Astrocyte (in vitro differentiated cells and primary cell): ENCODE data around the gene PDE3A.

Experiments
- EZH2 ChIP-seq: IDR thresholded peaks from 2 replicates; pipeline ENCODE4 v1.6.1; 2012; ENCODE audit warnings: mild to moderate bottlenecking, low read length, inconsistent platforms; ENCODE audit not compliant: insufficient read depth
- TF ChIP-seq, protein P1 (sequence below): IDR thresholded peaks from 2 replicates; pipeline ENCODE4 v1.5.1; 2011; ENCODE audit warnings: low read depth, mild to moderate bottlenecking, inconsistent platforms, low read length, moderate library complexity; ENCODE audit not compliant: insufficient read depth

DNA sequence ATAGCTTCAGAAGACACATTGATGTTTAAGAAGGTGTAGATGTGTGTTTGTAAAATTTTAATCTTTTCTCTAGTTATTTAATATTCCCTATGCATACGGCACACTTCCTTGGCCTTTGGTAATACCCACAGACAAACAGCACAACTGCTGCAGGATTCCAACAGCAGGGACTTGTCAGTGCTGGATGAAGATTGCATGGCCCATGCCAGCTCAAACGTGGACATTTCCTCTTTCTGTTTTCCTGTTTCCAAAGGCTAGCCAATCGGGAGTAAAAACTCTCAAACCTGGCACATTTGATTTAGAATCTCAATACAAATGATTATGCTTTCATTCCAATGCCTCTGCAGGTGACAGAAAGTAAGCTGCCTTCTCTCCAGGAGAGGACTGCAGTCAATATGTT, 22.5 kb upstream of the PDE3A start:
- TF ChIP-seq, protein P1, sequence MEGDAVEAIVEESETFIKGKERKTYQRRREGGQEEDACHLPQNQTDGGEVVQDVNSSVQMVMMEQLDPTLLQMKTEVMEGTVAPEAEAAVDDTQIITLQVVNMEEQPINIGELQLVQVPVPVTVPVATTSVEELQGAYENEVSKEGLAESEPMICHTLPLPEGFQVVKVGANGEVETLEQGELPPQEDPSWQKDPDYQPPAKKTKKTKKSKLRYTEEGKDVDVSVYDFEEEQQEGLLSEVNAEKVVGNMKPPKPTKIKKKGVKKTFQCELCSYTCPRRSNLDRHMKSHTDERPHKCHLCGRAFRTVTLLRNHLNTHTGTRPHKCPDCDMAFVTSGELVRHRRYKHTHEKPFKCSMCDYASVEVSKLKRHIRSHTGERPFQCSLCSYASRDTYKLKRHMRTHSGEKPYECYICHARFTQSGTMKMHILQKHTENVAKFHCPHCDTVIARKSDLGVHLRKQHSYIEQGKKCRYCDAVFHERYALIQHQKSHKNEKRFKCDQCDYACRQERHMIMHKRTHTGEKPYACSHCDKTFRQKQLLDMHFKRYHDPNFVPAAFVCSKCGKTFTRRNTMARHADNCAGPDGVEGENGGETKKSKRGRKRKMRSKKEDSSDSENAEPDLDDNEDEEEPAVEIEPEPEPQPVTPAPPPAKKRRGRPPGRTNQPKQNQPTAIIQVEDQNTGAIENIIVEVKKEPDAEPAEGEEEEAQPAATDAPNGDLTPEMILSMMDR = no peak
- TF ChIP-seq EZH2 = no peak
